SIG-M5 treated with dmso at 0.1 percent for 504 hours (cell line): Measurements from ENCODE around the gene CLEC17A.
A peak's percentile ranks its signal among the peaks of the same experiment; 100 is the strongest.
"Not testable (repeated sequence)": the region's sequence is repeated elsewhere in the genome, so short reads cannot be mapped to it uniquely, and the experiment has no call there.

Experiments
- DNase-seq: peaks from one replicate; lab custom pipeline; 2025; ENCODE audit not compliant: unreplicated experiment; lab: John Stamatoyannopoulos, UW

Gene CLEC17A

GRCh38 chr19:14577885-14578427, 4.9 kb upstream of the CLEC17A start:
- DNase-seq = no peak

GRCh38 chr19:14580623-14581237, 2.2 kb upstream of the CLEC17A start:
- DNase-seq = no peak

- DNase-seq = not testable (repeated sequence)
Measured at GRCh38 chr19:14584372-14584771, 1.5 kb downstream of the CLEC17A start.

GRCh38 chr19:14585187-14585586, 2.3 kb downstream of the CLEC17A start:
- DNase-seq = peak; percentile 19

GRCh38 chr19:14589433-14589832, 6.5 kb downstream of the CLEC17A start:
- not testable (repeated sequence) for DNase-seq

- no peak for DNase-seq
Measured at GRCh38 chr19:14595558-14595957, 12.7 kb downstream of the CLEC17A start.

- no peak for DNase-seq
Measured at GRCh38 chr19:14599548-14600147, 16.8 kb downstream of the CLEC17A start.

- no peak for DNase-seq
Measured at GRCh38 chr19:14603990-14604387, 21.1 kb downstream of the CLEC17A start.

GRCh38 chr19:14606627-14607026, 23.7 kb downstream of the CLEC17A start:
- DNase-seq = no peak

GRCh38 chr19:14611051-14611450, 28.2 kb downstream of the CLEC17A start:
- peak; percentile 72 for DNase-seq

- not testable (repeated sequence) for DNase-seq
Measured at GRCh38 chr19:14612242-14612641, 29.4 kb downstream of the CLEC17A start.

GRCh38 chr19:14612657-14613056, 29.8 kb downstream of the CLEC17A start:
- DNase-seq = no peak

GRCh38 chr19:14613399-14614098, 30.7 kb downstream of the CLEC17A start:
- DNase-seq = not testable (repeated sequence)

GRCh38 chr19:14614099-14614412, 31.2 kb downstream of the CLEC17A start:
- peak; percentile 92 for DNase-seq

GRCh38 chr19:14615623-14616022, 32.7 kb downstream of the CLEC17A start:
- DNase-seq = no peak

GRCh38 chr19:14616407-14616806, 33.5 kb downstream of the CLEC17A start:
- peak; percentile 74 for DNase-seq

- DNase-seq = no peak
Measured at GRCh38 chr19:14619404-14619803, 36.5 kb downstream of the CLEC17A start.

- DNase-seq = not testable (repeated sequence)
Measured at GRCh38 chr19:14624491-14624890, 41.6 kb downstream of the CLEC17A start.

GRCh38 chr19:14629557-14629956, 46.7 kb downstream of the CLEC17A start:
- no peak for DNase-seq

GRCh38 chr19:14632286-14632685, 49.4 kb downstream of the CLEC17A start:
- peak; percentile 30 for DNase-seq

GRCh38 chr19:14639536-14640277, 56.8 kb downstream of the CLEC17A start:
- DNase-seq = no peak
